SK-N-SH (cell line): ENCODE results near the gene SOCS7. TPM values are rescaled to one million over a fixed set of nuclear protein-coding genes. Genes with fewer than 3 reads are reported as not detected.

Experiments used
- CTCF ChIA-PET: fragments of 300-600, 350-600 bp; formaldehyde crosslinking; extraction: SDS; loops from one replicate; lab custom pipeline; 2021; lab: Yijun Ruan, JAX
- POLR2A ChIA-PET: fragments of 350-600 bp; sonication (Branson Sonifier 250); formaldehyde crosslinking; extraction: SDS; loops from one replicate; lab custom pipeline; 2020; ENCODE audit warnings: antibody characterized with exemption, inconsistent platforms; lab: Yijun Ruan, JAX
- DNase-seq: peaks from one replicate; pipeline ENCODE4 v3.0.0; 2012
- H2AFZ ChIP-seq: fragments of 200-600 bp; sonication (generic); 2 replicates; pipeline ENCODE4 v1.8.1; 2016; ENCODE audit warnings: antibody characterized with exemption, mild to moderate bottlenecking, low read depth
- H3F3A ChIP-seq: fragments of 200-600 bp; sonication (generic); replicated peaks from 2 replicates; pipeline ENCODE3; 2016; ENCODE audit warnings: antibody characterized with exemption, mild to moderate bottlenecking; ENCODE audit not compliant: insufficient read depth
- H3K27ac ChIP-seq, 2 experiments: fragments of 200-500 bp in 1 of 2; fragments of 200-600 bp in 1 of 2; sonication (Bioruptor generic) in 1 of 2; sonication (generic), shearing (Covaris generic) in 1 of 2; 2 replicates each; pipeline versions ENCODE4 v1.5.1 to v1.6.1; 2014 to 2016; ENCODE audit warnings: low read depth in 2 of 2, inconsistent platforms in 1 of 2, low read length in 1 of 2, mild to moderate bottlenecking in 1 of 2, mixed read lengths in 1 of 2
- H3K27me3 ChIP-seq: fragments of 200-600 bp; sonication (generic), shearing (Covaris generic); 2 replicates; pipeline ENCODE4 v1.6.1; 2016; ENCODE audit warnings: mixed run types; ENCODE audit not compliant: insufficient read depth
- H3K36me3 ChIP-seq, 2 experiments: fragments of 200-500 bp in 1 of 2; fragments of 200-600 bp in 1 of 2; sonication (Bioruptor generic) in 1 of 2; sonication (generic) in 1 of 2; replicated peaks in 1 of 2; 2 replicates each; pipeline versions ENCODE3 to v1.5.1; 2014 to 2016; ENCODE audit warnings: low read length in 1 of 2, mild to moderate bottlenecking in 1 of 2; ENCODE audit not compliant: insufficient read depth in 2 of 2, control insufficient read depth in 1 of 2
- H3K4me1 ChIP-seq, 2 experiments: fragments of 200-500 bp in 1 of 2; fragments of 200-600 bp in 1 of 2; sonication (Bioruptor generic) in 1 of 2; sonication (generic), shearing (Covaris generic) in 1 of 2; 2 replicates each; pipeline versions ENCODE4 v1.5.1 to v1.6.1; 2014 to 2016; ENCODE audit warnings: low read depth in 1 of 2, low read length in 1 of 2, mixed run types in 1 of 2; ENCODE audit not compliant: insufficient read depth in 2 of 2, control insufficient read depth in 1 of 2
- H3K4me2 ChIP-seq: fragments of 200-600 bp; sonication (generic), shearing (Covaris generic); 2 replicates; pipeline ENCODE4 v1.6.1; 2017; ENCODE audit warnings: mixed run types
- H3K4me3 ChIP-seq, 2 experiments: fragments of 200-500 bp in 1 of 2; fragments of 200-600 bp in 1 of 2; sonication (Bioruptor generic) in 1 of 2; sonication (generic), shearing (Covaris generic) in 1 of 2; 2 replicates each; pipeline versions ENCODE4 v1.5.1 to v1.8.1; 2014 to 2016; ENCODE audit warnings: low read depth in 2 of 2, inconsistent platforms in 1 of 2, low read length in 1 of 2, mild to moderate bottlenecking in 1 of 2, mixed read lengths in 1 of 2, moderate library complexity in 1 of 2
- H3K79me2 ChIP-seq: fragments of 200-600 bp; sonication (generic); 2 replicates; pipeline ENCODE4 v1.8.1; 2017; ENCODE audit warnings: mild to moderate bottlenecking; ENCODE audit not compliant: insufficient read depth
- H3K9ac ChIP-seq: fragments of 200-600 bp; sonication (generic); 2 replicates; pipeline ENCODE4 v1.6.1; 2017; ENCODE audit warnings: mixed run types
- H3K9me2 ChIP-seq: fragments of 200-600 bp; sonication (generic); 2 replicates; pipeline ENCODE4 v1.6.1; 2017; ENCODE audit warnings: mixed run types
- H3K9me3 ChIP-seq: fragments of 200-600 bp; sonication (generic); 2 replicates; pipeline ENCODE4 v1.6.1; 2017; ENCODE audit warnings: mixed run types, mild to moderate bottlenecking, moderate library complexity
- H4K20me1 ChIP-seq: fragments of 200-600 bp; sonication (generic); 2 replicates; pipeline ENCODE4 v1.6.1; 2017; ENCODE audit warnings: mild to moderate bottlenecking, mixed run types; ENCODE audit not compliant: insufficient read depth
- EZH2phosphoT487 ChIP-seq: fragments of 200-600 bp; sonication (generic); IDR thresholded peaks from 2 replicates; pipeline ENCODE4 v1.6.1; 2017; ENCODE audit warnings: low read depth, mixed run types, mild to moderate bottlenecking, antibody characterized with exemption, moderate library complexity, borderline replicate concordance
- NFIC ChIP-seq: IDR thresholded peaks from 2 replicates; pipeline ENCODE4 v1.4.0; 2012; ENCODE audit warnings: borderline replicate concordance
- RFX5 ChIP-seq: IDR thresholded peaks from 2 replicates; pipeline ENCODE4 v1.6.1; 2012; ENCODE audit warnings: mild to moderate bottlenecking, improper control_type of control experiment, low read length
- TAF1 ChIP-seq: IDR thresholded peaks from 2 replicates; pipeline ENCODE4 v1.6.1; 2012; ENCODE audit warnings: low read depth, mild to moderate bottlenecking, low read length, moderate library complexity, borderline replicate concordance
- TCF12 ChIP-seq: IDR thresholded peaks from 2 replicates; pipeline ENCODE4 v1.4.0; 2012
- WGBS: methylation state at CpG from one replicate; pipeline ENCODE4 v1.1.6; 2017; ENCODE audit warnings: low lambda C conversion rate; 5-methylcytosine and 5-hydroxymethylcytosine counted together
- polyA plus RNA-seq, 3 experiments: library from polyadenylated mRNA; depleted of rRNA; stranded (reverse); fragments of >200 nt; gene quantifications; 2 replicates each; pipeline ENCODE4 v1.2.3, GENCODE V29; 2012
- TF ChIP-seq, protein P1 (sequence below): fragments of 150-350 bp; IDR thresholded peaks from 2 replicates; pipeline ENCODE4 v1.6.1; 2016; ENCODE audit warnings: mild to moderate bottlenecking, low read depth, low read length
- TF ChIP-seq, protein P2 (sequence below): fragments of 200-600 bp; sonication (generic); IDR thresholded peaks from 2 replicates; pipeline ENCODE4 v1.6.1; 2017; ENCODE audit warnings: antibody characterized with exemption, mild to moderate bottlenecking, moderate library complexity
- TF ChIP-seq, protein P3 (sequence below): IDR thresholded peaks from 2 replicates; pipeline ENCODE4 v1.4.0; 2012; ENCODE audit warnings: low read depth
- TF ChIP-seq, protein P4 (sequence below): IDR thresholded peaks from 2 replicates; pipeline ENCODE4 v1.6.1; 2012; ENCODE audit warnings: mild to moderate bottlenecking, low read depth, low read length, moderate library complexity
- TF ChIP-seq, protein P5 (sequence below): IDR thresholded peaks from 2 replicates; pipeline ENCODE4; 2012

Gene SOCS7
- polyA plus RNA-seq, 1 of the 3 experiments (the other 2 are of a cell fraction), result 7.4 TPM

DNA sequence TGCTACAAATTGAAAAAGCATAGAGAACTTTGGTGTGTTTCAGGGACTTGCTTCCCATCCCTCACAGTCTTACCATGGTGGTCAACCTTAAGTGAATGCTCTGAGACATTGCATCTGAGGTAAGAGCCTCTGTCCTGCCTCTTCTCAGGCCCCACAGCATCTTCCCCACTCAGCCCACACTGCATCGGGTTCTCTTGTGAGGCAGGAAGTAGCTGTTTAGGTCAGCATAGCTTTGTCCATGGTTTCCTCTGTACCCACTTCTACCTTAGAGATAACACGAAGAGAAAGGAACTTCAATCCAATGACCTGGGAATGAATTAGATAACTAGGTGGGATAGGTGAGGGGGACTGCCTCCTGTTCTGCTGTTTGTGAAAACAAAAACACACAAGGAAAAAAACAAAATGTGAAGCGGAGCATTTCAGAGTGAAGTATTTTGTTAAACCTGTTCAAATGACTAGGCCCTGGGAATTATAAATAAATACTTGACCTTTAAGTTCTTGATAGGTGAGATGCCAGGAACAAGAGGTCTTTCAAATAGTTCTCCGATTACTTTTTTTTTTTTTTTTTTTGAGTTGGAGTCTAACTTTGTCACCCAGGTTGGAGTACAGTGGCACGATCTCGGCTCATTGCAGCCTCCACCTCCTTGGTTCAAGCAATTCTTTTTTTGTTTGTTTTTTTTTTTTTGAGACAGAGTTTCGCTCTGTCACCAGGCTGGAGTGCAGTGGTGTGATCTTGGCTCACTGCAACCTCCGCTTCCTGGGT lies 17.7 kb downstream of the SOCS7 start:
- Histone ChIP-seq H3F3A (no peaks in the 10 kb centered on the region), H3K9me3 (no peaks in the 10 kb centered on the region), H4K20me1 (no peaks in the 10 kb centered on the region), H3K79me2 (no peaks in the 10 kb centered on the region), H2AFZ (no peak overlapping the region), H3K4me1 (no peaks in the 10 kb centered on the region), H3K9me2 (no peaks in the 10 kb centered on the region), H3K4me3 (no peak overlapping the region), H3K36me3 (peaks cover 26 to 30% of the 10 kb centered on the region in 2 experiments), H3K4me2 (no peak overlapping the region), H3K27ac (no peak overlapping the region), H3K27me3 (no peaks in the 10 kb centered on the region), H3K9ac (no peak overlapping the region)
- no peak for TF ChIP-seq RFX5
- TF ChIP-seq, protein P1, sequence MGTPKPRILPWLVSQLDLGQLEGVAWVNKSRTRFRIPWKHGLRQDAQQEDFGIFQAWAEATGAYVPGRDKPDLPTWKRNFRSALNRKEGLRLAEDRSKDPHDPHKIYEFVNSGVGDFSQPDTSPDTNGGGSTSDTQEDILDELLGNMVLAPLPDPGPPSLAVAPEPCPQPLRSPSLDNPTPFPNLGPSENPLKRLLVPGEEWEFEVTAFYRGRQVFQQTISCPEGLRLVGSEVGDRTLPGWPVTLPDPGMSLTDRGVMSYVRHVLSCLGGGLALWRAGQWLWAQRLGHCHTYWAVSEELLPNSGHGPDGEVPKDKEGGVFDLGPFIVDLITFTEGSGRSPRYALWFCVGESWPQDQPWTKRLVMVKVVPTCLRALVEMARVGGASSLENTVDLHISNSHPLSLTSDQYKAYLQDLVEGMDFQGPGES, result no peak
- 96% methylated on average over 8 of the region's 8 CpGs for WGBS
- ChIA-PET CTCF (no interaction called here), POLR2A (no interaction called here)
- DNase-seq, result no peak

DNA sequence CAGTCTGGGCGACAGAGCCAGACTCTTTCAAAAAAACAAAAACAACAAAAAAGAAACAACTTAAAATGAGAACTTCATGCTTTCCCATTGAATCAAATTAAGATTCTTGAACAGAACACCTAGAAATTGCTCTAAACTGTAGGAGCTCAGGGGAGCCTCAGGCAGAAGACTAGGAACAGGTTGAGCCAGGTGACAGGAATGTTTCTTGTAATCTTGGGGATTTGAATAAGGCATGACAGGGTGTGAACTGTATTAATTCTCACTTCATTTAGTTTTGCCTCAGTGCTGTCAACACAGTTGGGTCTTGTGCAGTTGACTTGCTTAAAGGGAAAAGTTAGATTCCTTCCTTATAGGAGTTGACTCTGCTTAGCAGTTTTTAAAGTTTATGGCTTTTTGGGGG lies 27.8 kb downstream of the SOCS7 start:
- peaks cover 21 to 25% of the 10 kb centered on the region in 2 experiments for H3K36me3 ChIP-seq
- no peaks in the 10 kb centered on the region for H3K9me2 ChIP-seq
- H4K20me1 ChIP-seq, result no peaks in the 10 kb centered on the region
- no peak for DNase-seq
- no peaks in the 10 kb centered on the region for H3K9me3 ChIP-seq
- WGBS, result 100% methylated on average over 1 of the region's 1 CpG
- H3K9ac ChIP-seq, result no peak overlapping the region
- no peaks in the 10 kb centered on the region for H3F3A ChIP-seq
- H3K4me2 ChIP-seq, result no peak overlapping the region
- POLR2A ChIA-PET, result no interaction called here
- H3K27me3 ChIP-seq, result no peaks in the 10 kb centered on the region
- no peak overlapping the region for H3K4me3 ChIP-seq
- no peak overlapping the region for H2AFZ ChIP-seq
- no peaks in the 10 kb centered on the region for H3K79me2 ChIP-seq
- TF ChIP-seq EZH2phosphoT487, result no peak
- TF ChIP-seq, all 33 proteins: peak for 0
- Histone ChIP-seq H3K4me1 (no peaks in the 10 kb centered on the region), H3K27ac (no peak overlapping the region)
- CTCF ChIA-PET, result interaction anchor here (1.0 to 1.9 kb wide), 4 partner anchors 14 to 130 kb away, joined by 3 to 6 read pairs (median 3); no protein-coding TSS in a partner anchor

DNA sequence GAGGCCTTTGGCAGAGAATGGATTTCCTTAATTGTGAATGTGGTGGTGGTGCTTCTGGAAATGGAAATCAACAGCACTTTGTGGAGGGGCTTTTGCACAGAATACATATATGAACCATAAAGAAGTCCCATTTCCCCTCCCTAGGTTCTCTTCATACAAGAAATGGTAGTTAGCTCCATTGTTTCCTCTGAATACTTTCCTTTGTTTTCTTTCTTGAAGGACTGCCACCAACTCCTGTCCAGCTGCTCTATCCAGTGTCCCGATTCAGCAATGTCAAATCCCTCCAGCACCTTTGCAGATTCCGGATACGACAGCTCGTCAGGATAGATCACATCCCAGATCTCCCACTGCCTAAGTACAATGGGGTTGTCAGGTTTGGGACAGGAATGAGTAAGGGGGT lies 43.4 kb downstream of the SOCS7 start:
- ChIA-PET POLR2A (no interaction called here), CTCF (interaction anchor here (0.6 to 1.6 kb wide), 3 partner anchors 9 to 208 kb away, joined by 3 to 4 read pairs (median 4); no protein-coding TSS in a partner anchor)
- 92% methylated on average over 4 of the region's 4 CpGs for WGBS
- Histone ChIP-seq H3K9ac (no peak overlapping the region), H2AFZ (no peak overlapping the region), H3K4me1 (peaks cover 0 to 7% of the 10 kb centered on the region in 2 experiments; a peak in 2 of 4 replicates), H3K79me2 (no peaks in the 10 kb centered on the region; the same call in 1 of the 2 replicates), H3K27me3 (no peaks in the 10 kb centered on the region), H3F3A (no peaks in the 10 kb centered on the region), H3K9me2 (no peaks in the 10 kb centered on the region), H3K4me2 (no peak overlapping the region), H3K27ac (no peak overlapping the region), H3K36me3 (peaks cover 37 to 38% of the 10 kb centered on the region in 2 experiments), H4K20me1 (no peaks in the 10 kb centered on the region), H3K4me3 (no peak overlapping the region), H3K9me3 (no peaks in the 10 kb centered on the region)
- DNase-seq, result no peak
- TF ChIP-seq, protein P2, sequence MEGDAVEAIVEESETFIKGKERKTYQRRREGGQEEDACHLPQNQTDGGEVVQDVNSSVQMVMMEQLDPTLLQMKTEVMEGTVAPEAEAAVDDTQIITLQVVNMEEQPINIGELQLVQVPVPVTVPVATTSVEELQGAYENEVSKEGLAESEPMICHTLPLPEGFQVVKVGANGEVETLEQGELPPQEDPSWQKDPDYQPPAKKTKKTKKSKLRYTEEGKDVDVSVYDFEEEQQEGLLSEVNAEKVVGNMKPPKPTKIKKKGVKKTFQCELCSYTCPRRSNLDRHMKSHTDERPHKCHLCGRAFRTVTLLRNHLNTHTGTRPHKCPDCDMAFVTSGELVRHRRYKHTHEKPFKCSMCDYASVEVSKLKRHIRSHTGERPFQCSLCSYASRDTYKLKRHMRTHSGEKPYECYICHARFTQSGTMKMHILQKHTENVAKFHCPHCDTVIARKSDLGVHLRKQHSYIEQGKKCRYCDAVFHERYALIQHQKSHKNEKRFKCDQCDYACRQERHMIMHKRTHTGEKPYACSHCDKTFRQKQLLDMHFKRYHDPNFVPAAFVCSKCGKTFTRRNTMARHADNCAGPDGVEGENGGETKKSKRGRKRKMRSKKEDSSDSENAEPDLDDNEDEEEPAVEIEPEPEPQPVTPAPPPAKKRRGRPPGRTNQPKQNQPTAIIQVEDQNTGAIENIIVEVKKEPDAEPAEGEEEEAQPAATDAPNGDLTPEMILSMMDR, result no peak
- TF ChIP-seq, protein P3, sequence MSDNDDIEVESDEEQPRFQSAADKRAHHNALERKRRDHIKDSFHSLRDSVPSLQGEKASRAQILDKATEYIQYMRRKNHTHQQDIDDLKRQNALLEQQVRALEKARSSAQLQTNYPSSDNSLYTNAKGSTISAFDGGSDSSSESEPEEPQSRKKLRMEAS, result no peak
- TF ChIP-seq TAF1 (no peak), NFIC (no peak), TCF12 (no peak)
- TF ChIP-seq, protein P4, sequence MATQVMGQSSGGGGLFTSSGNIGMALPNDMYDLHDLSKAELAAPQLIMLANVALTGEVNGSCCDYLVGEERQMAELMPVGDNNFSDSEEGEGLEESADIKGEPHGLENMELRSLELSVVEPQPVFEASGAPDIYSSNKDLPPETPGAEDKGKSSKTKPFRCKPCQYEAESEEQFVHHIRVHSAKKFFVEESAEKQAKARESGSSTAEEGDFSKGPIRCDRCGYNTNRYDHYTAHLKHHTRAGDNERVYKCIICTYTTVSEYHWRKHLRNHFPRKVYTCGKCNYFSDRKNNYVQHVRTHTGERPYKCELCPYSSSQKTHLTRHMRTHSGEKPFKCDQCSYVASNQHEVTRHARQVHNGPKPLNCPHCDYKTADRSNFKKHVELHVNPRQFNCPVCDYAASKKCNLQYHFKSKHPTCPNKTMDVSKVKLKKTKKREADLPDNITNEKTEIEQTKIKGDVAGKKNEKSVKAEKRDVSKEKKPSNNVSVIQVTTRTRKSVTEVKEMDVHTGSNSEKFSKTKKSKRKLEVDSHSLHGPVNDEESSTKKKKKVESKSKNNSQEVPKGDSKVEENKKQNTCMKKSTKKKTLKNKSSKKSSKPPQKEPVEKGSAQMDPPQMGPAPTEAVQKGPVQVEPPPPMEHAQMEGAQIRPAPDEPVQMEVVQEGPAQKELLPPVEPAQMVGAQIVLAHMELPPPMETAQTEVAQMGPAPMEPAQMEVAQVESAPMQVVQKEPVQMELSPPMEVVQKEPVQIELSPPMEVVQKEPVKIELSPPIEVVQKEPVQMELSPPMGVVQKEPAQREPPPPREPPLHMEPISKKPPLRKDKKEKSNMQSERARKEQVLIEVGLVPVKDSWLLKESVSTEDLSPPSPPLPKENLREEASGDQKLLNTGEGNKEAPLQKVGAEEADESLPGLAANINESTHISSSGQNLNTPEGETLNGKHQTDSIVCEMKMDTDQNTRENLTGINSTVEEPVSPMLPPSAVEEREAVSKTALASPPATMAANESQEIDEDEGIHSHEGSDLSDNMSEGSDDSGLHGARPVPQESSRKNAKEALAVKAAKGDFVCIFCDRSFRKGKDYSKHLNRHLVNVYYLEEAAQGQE, result no peak
- TF ChIP-seq, protein P5, sequence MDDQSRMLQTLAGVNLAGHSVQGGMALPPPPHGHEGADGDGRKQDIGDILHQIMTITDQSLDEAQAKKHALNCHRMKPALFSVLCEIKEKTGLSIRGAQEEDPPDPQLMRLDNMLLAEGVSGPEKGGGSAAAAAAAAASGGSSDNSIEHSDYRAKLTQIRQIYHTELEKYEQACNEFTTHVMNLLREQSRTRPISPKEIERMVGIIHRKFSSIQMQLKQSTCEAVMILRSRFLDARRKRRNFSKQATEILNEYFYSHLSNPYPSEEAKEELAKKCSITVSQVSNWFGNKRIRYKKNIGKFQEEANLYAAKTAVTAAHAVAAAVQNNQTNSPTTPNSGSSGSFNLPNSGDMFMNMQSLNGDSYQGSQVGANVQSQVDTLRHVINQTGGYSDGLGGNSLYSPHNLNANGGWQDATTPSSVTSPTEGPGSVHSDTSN, result no peak
